Vagina (tissue), 2 donors: Measurements from ENCODE around the gene TENT5A.

ENCODE experiments used
- POLR2A ChIP-seq, 2 donors: fragments of 450-650 bp; IDR thresholded peaks; one replicate each; pipeline ENCODE4 v1.6.1; 2017; ENCODE audit warnings: antibody characterized with exemption in 2 of 2, mild to moderate bottlenecking in 2 of 2, moderate library complexity in 2 of 2
- POLR2AphosphoS5 ChIP-seq, 2 donors: sonication (generic); formaldehyde crosslinking; IDR thresholded peaks; one replicate each; pipeline ENCODE4 v1.9.0; 2017; ENCODE audit warnings: antibody characterized with exemption in 2 of 2, mild to moderate bottlenecking in 2 of 2, low read depth in 1 of 2; ENCODE audit not compliant: insufficient read depth in 1 of 2

DNA sequence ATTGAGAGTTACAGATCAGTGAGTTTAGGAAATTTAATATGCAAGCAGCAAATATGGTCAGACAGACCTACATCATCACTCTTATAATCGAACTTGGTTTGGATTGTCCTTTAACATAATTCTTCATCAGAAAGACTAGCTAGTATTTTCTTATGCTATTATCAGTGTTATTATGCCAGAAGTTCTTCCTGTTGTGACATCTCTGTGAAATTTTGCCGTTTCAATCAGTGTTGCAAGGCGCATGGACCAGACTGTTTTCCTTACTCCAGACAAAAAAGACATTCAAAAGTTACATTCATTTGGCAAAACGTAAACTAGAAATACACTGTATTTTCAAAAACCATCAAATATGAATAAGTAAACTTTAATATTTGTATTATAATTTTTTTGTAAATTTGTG, 5.7 kb upstream of the TENT5A start:
- no peak for TF ChIP-seq POLR2A (IDR thresholded peaks at IDR 0.05)
- TF ChIP-seq POLR2AphosphoS5 (IDR thresholded peaks at IDR 0.05; ENCODE audit: insufficient read depth in 1 of 2, low read depth in 1 of 2) = no peak
